Medulla oblongata (tissue), 1 donor: ENCODE results near the gene THADA.
"Not testable (repeated sequence)": the region's sequence is repeated elsewhere in the genome, so short reads cannot be mapped to it uniquely, and the experiment has no call there.

Experiments used
- DNase-seq: peaks from one replicate; pipeline ENCODE4 v3.0.0-alpha.2; 2015; ENCODE audit errors: extremely low spot score

The THADA gene

GRCh38 chr2:43467891-43468290 is 127.9 kb downstream of the THADA start:
- no peak for DNase-seq

- DNase-seq, result no peak
Observed at GRCh38 chr2:43465234-43465633, 130.6 kb downstream of the THADA start.

- no peak for DNase-seq
Observed at GRCh38 chr2:43464590-43464989, 131.2 kb downstream of the THADA start.

- DNase-seq, result no peak
Observed at GRCh38 chr2:43462866-43463641, 132.8 kb downstream of the THADA start.

- DNase-seq, result peak; percentile 64
Observed at GRCh38 chr2:43461453-43462073, 134.3 kb downstream of the THADA start.

GRCh38 chr2:43460611-43461365 is 135.1 kb downstream of the THADA start:
- no peak for DNase-seq

- DNase-seq, result no peak
Observed at GRCh38 chr2:43460174-43460546, 135.7 kb downstream of the THADA start.

- DNase-seq, result peak; percentile 23
Observed at GRCh38 chr2:43459446-43460173, 136.2 kb downstream of the THADA start.

GRCh38 chr2:43458014-43458628 is 137.7 kb downstream of the THADA start:
- no peak for DNase-seq

GRCh38 chr2:43455731-43456642 is 139.9 kb downstream of the THADA start:
- peak; percentile 46 for DNase-seq

- DNase-seq, result no peak
Observed at GRCh38 chr2:43455296-43455695, 140.5 kb downstream of the THADA start.

GRCh38 chr2:43454791-43455190 is 141.0 kb downstream of the THADA start:
- no peak for DNase-seq

- no peak for DNase-seq
Observed at GRCh38 chr2:43453179-43454170, 142.4 kb downstream of the THADA start.

GRCh38 chr2:43452318-43452731 is 143.5 kb downstream of the THADA start:
- no peak for DNase-seq

- no peak for DNase-seq
Observed at GRCh38 chr2:43450617-43451016, 145.2 kb downstream of the THADA start.

GRCh38 chr2:43448822-43449110 is 147.1 kb downstream of the THADA start:
- no peak for DNase-seq

- no peak for DNase-seq
Observed at GRCh38 chr2:43448011-43448821, 147.6 kb downstream of the THADA start.

- not testable (repeated sequence) for DNase-seq
Observed at GRCh38 chr2:43446755-43447154, 149.1 kb downstream of the THADA start.

GRCh38 chr2:43445781-43446180 is 150.1 kb downstream of the THADA start:
- DNase-seq, result no peak
